CD4-positive, alpha-beta T cell treated with Interferon gamma for 1 hour (primary cell): ENCODE data around the gene CCL14.
"Not testable (repeated sequence)": the region's sequence is repeated elsewhere in the genome, so short reads cannot be mapped to it uniquely, and the experiment has no call there.

Source experiments
- DNase-seq: peaks from one replicate; pipeline ENCODE4 v3.0.0-alpha.2; 2020

CCL14 gene

DNA sequence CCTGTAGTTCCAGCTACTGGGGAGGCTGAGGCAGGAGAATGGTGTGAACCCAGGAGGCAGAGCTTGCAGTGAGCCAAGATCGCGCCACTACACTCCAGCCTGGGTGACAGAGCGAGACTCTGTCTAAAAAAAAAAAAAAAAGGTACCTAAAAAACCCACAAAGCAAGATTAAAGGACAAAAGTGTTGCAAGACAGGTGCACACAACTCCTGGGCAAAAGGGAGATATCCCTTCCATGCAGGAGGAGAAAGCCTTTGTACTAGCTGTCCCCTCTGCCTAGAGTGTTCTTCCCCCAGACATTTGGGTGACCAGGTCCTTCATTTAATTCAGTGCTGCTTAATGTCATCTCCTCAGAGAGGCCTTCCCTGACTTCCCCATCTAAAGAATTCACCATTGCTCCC lies 48.0 kb downstream of the CCL14 start:
- DNase-seq: not testable (repeated sequence)

DNA sequence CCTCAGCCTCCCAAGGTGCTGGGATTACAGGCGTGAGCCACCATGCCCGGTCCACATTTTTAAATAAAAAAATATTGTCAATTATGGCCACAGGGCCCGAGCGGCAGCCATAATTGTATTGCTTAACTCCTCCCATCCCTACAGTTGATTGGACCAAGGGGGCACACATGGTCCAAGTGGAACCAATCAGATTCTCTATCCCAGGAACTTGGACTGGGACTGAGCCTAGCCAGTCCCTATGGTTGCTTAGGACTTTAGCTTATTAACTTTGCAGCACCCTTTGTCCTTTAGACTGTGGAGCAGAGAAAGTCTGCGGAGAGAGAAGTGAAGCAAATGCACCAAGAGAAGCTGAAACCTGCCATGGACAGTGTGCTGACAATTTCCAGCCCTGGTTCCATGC lies 50.5 kb downstream of the CCL14 start:
- DNase-seq: no peak

DNA sequence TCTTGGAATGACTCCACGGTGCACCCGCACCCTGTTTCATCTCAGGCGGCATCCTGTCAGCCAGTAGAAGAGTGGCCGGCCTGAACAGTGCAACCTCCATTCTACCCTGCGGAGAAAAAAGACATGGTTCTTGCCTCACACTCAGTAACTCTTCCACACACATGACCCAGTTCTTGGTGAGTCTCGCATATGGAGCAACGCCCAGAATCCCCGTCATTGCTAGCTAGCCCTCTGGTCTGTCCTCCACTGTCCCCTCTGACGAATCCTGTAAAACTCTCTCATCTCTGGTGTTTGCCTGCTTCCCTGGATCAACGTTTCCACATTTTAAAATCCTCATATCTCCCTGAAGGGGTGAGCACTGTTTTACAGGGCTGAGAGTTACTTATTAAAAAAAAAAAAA lies 51.8 kb downstream of the CCL14 start:
- DNase-seq: no peak
